Progenitor cell of endocrine pancreas (in vitro differentiated cells): ENCODE results near the gene AOPEP. TPM values are rescaled to one million over a fixed set of nuclear protein-coding genes. Genes with fewer than 3 reads are reported as not detected.

Source experiments
- DNase-seq: peaks from one replicate; pipeline ENCODE4 v3.0.0; 2021; ENCODE audit warnings: low spot score; ENCODE audit not compliant: unreplicated experiment
- H3K27ac Mint-ChIP-seq: 2 replicates; pipeline ENCODE4 v1.8.0; 2021; ENCODE audit warnings: mild to moderate bottlenecking, moderate library complexity, mixed read lengths
- H3K27me3 Mint-ChIP-seq: 2 replicates; pipeline ENCODE4 v1.8.0; 2021; ENCODE audit warnings: mixed read lengths
- H3K36me3 Mint-ChIP-seq: 2 replicates; pipeline ENCODE4 v1.8.0; 2022; ENCODE audit warnings: mixed read lengths; ENCODE audit not compliant: insufficient read depth
- H3K4me1 Mint-ChIP-seq: 2 replicates; pipeline ENCODE4 v1.8.0; 2021; ENCODE audit warnings: low read depth, mixed read lengths
- H3K4me3 Mint-ChIP-seq: 2 replicates; pipeline ENCODE4 v1.8.0; 2021; ENCODE audit warnings: low read depth, mild to moderate bottlenecking, moderate library complexity, mixed read lengths
- H3K9me3 Mint-ChIP-seq: 2 replicates; pipeline ENCODE4 v1.8.0; 2021; ENCODE audit warnings: low read depth, mixed read lengths
- CTCF ChIP-seq: fragments of 200-600 bp; sonication (generic); IDR thresholded peaks from one replicate; pipeline ENCODE4 v1.5.0; 2021; ENCODE audit warnings: antibody characterized with exemption, mild to moderate bottlenecking; ENCODE audit not compliant: unreplicated experiment
- total RNA-seq: library from RNA; stranded (reverse); gene quantifications from 2 replicates; pipeline ENCODE4 v1.2.1, GENCODE V29; 2021

The AOPEP gene
- total RNA-seq, 1 donor from 2014 or later: 58.2 TPM

- no peak overlapping the region for H3K4me3 Mint-ChIP-seq
- H3K9me3 Mint-ChIP-seq: no peaks in the 10 kb centered on the region
- DNase-seq: no peak
- no peaks in the 10 kb centered on the region for H3K27me3 Mint-ChIP-seq
- H3K36me3 Mint-ChIP-seq: peaks cover 1% of the 10 kb centered on the region
- no peak overlapping the region for H3K27ac Mint-ChIP-seq
- TF ChIP-seq CTCF: no peak
- H3K4me1 Mint-ChIP-seq: peaks cover 67% of the 10 kb centered on the region
Observed at GRCh38 chr9:94903961-94904421, 177.5 kb downstream of the AOPEP start.

DNA sequence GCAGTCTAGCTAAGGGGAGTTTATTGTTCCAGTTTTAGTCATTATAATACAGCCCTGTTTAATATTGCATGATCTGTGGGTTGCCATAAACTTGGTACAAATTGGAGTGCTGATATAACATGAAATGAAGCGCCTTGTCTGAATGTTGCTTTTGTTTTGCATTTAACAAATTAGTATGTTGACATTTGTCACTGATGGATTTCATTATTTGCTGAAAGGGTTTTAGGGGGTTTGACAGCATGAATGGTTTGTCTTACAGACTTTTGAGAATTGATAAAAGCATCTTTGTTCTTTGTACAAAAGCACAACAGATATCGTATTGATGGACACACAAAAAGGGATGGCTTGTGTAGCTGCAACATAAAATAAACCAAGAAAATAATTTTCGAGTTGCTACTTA, 178.3 kb downstream of the AOPEP start:
- H3K4me1 Mint-ChIP-seq: peaks cover 67% of the 10 kb centered on the region
- no peak overlapping the region for H3K4me3 Mint-ChIP-seq
- peaks cover 1% of the 10 kb centered on the region for H3K36me3 Mint-ChIP-seq
- H3K27me3 Mint-ChIP-seq: no peaks in the 10 kb centered on the region
- no peak for TF ChIP-seq CTCF
- H3K9me3 Mint-ChIP-seq: no peaks in the 10 kb centered on the region
- peak overlapping the region; percentile 19 for H3K27ac Mint-ChIP-seq
- DNase-seq: no peak

DNA sequence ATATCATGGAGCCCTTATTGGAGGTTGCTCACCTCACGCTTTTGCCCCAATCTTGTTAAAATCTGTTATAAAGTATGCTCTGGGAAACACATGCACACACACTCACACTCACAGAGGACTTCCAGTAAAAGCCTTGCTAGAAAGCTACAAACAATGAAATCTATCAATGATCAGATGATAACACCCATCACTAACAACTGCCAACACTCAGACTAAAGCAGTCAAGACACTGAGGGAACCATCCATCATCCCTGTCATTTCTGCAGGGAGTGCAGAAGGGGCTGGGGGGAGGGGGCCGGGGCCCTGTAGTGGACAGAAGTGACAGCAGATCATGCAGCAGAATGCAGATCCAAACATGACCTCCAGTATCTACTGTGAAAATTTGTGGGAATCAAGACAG, 179.1 kb downstream of the AOPEP start:
- DNase-seq: no peak
- Mint-ChIP-seq H3K36me3 (peaks cover 1% of the 10 kb centered on the region), H3K27me3 (no peaks in the 10 kb centered on the region), H3K9me3 (no peaks in the 10 kb centered on the region), H3K4me1 (peaks cover 62% of the 10 kb centered on the region), H3K27ac (peak overlapping the region; percentile 82), H3K4me3 (no peak overlapping the region)
- TF ChIP-seq CTCF: no peak

DNA sequence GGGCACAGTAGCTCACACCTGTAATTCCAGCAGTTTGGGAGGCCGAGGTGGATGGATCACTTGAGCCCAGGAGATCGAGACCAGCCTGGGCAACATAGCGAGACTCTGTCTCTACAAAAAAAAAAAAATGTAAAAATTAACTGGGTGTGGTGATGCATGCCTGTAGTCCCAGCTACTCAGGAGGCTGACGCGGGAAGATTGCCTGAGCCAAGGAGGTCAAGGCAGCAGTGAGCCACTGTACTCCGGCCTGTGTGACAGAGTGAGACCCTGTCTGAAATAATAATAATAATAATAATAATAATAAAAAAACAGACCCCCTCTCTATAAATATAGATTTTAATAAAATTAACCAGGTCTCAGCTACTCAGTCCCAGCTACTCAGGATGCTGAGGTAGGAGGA, 179.7 kb downstream of the AOPEP start:
- H3K27me3 Mint-ChIP-seq: no peaks in the 10 kb centered on the region
- peaks cover 1% of the 10 kb centered on the region for H3K36me3 Mint-ChIP-seq
- TF ChIP-seq CTCF: no peak
- H3K4me1 Mint-ChIP-seq: peaks cover 64% of the 10 kb centered on the region
- H3K9me3 Mint-ChIP-seq: no peaks in the 10 kb centered on the region
- H3K4me3 Mint-ChIP-seq: no peak overlapping the region
- no peak overlapping the region for H3K27ac Mint-ChIP-seq
- no peak for DNase-seq

GRCh38 chr9:94906713-94907112, 180.2 kb downstream of the AOPEP start:
- DNase-seq: no peak
- Mint-ChIP-seq H3K27ac (peak overlapping the region; percentile 27), H3K4me3 (no peak overlapping the region), H3K4me1 (peaks cover 63% of the 10 kb centered on the region), H3K27me3 (no peaks in the 10 kb centered on the region), H3K36me3 (peaks cover 1% of the 10 kb centered on the region), H3K9me3 (no peaks in the 10 kb centered on the region)
- no peak for TF ChIP-seq CTCF
